Activated CD8-positive, alpha-beta memory T cell treated with anti-CD3 and anti-CD28 coated beads, Interleukin-2, amount 50 U/mL, for 4 hours (primary cell): ENCODE data around the gene PHB1.
A peak's percentile ranks its signal among the peaks of the same experiment; 100 is the strongest.
"Not testable (repeated sequence)": the region's sequence is repeated elsewhere in the genome, so short reads cannot be mapped to it uniquely, and the experiment has no call there.

Experiments used
- DNase-seq: peaks from one replicate; pipeline ENCODE4 v3.0.0-alpha.2; 2020

The PHB1 gene

DNA sequence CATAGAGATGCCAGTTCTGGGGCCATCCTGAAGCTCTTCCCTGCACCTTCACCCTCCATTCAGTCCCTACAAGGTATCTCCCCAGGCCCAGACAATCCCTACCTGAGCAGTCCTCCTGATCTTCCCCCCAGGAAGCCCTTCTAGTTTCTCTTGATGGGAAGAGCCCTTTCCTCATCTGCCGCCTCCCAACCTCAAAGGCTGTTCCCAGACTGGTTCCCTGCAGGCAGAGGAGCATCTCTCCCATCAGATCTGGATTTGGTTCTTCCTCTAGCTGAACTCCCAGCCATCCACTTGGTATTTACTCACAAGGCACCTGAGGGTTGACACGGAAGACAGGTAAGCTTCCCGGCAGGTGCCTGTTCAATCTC lies 24.6 kb upstream of the PHB1 start:
- no peak for DNase-seq

GRCh38 chr17:49438436-49439278 lies 24.0 kb upstream of the PHB1 start:
- no peak for DNase-seq

GRCh38 chr17:49437696-49438435 lies 23.2 kb upstream of the PHB1 start:
- DNase-seq: no peak

GRCh38 chr17:49436174-49436573 lies 21.5 kb upstream of the PHB1 start:
- no peak for DNase-seq

- DNase-seq: no peak
Observed at GRCh38 chr17:49435671-49436029, 21.0 kb upstream of the PHB1 start.

DNA sequence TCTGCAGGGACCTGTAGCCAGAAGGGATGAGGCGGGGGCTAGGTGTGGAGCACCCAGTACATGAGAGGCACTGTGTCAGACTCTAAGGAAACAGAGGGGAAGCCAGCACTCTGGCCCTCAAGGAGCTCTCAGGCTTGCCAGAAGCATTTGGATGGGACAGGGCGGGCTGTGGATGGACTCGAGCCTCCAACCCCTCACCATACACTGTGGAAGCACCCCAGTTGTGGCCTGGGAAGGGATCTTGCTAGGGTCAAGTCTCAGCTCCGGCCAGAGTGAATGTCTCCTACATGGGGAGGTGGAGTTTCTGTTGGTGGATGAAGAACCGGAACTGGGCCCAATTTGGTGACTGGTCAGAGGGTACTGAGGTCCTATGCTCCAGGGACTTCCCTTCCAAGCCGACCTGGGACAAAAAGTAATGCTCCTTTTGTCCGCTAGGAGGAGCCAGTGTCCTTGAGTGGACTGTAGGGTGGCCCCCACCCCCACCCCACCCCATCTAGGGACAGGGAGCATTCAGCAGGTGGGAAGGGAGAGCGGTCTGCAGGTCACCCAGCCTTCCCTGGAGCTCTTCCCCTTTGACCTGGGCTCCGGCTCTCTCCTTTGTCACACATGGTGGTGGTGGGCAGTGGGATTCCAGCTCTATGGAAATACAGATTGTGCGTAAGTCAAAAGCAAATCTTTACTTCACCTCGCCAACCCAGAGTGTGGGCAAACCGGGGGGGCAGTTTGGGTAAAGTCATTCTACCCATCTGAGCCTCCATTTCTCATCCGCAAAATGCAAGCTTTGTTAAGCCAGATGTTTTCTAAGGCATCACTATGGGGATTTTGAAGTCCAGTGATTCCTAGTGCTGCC lies 20.4 kb upstream of the PHB1 start:
- DNase-seq: peak; percentile 40

DNA sequence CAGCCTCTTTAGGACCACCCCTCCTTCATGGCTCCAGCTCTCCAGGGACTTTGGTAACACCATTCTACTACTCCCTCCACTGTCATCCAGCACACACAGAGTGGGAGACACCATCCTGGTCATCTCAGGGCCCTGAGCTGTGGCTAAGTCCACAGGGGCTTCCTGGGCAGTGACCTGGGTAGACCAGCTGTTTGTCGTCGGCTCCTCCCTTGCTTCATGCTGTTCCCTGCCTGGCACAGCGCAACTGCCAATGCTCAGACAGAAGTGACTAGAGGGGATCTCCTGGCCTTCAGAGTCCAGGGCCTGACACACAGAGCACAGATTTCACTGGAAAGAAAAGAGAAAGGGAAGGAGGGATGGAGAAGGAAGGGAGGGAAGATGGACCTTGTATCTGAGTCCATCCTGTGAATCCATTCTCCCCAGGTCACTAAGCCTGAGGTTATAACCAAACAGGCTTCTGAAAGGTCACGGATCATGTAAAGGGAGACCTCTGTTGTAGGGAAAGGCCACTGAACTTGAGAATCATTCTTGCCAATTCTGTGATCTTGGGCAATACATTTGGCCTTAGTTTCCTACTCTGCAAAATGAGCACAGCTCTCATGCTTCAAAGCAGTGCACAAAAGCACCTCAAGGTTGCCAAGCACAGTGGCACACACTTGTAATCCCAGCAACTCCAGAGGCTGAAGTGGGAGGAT lies 18.5 kb upstream of the PHB1 start:
- no peak for DNase-seq

DNA sequence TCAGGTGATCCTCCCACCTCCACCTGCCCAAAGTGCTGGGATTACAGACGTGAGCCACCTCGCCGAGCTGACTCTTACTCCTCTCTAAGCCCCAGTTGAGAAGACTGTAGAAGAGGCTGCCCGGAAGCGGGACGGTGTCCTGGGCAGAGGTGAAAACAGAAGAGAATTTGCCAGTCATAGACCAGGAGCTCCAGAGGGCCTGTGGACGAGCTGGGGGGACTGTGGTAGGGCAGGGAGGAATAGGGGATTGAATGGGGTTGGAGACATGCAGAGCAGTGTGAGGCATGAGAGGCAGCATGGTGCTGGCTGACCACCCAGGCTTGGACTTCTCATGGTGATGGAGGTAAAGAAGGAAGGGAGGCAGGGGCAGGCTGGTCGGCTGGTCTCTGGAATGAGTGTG lies 17.1 kb upstream of the PHB1 start:
- no peak for DNase-seq

GRCh38 chr17:49425004-49425286 lies 10.3 kb upstream of the PHB1 start:
- no peak for DNase-seq

- DNase-seq: not testable (repeated sequence)
Observed at GRCh38 chr17:49424276-49425003, 9.8 kb upstream of the PHB1 start.

DNA sequence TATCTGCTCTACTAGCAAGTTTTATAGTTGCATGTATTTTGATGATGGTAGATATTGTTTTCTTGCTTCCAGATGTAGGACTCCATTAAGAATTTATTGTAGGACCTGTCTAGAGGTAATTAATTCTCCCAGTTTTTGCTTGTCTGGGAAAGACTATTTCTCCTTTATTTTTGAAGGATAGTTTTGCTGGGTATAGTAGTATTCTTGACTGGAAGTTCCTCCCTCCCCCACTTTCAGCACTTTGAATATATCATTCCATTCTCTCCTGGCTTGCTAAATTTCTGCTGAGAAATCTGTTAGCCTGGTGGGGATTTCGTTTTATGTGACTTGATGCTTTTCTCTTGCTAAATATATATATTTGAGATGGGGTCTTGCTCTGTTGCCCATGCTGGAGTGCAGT lies 8.0 kb upstream of the PHB1 start:
- DNase-seq: no peak

GRCh38 chr17:49419761-49420160 lies 5.1 kb upstream of the PHB1 start:
- DNase-seq: not testable (repeated sequence)

DNA sequence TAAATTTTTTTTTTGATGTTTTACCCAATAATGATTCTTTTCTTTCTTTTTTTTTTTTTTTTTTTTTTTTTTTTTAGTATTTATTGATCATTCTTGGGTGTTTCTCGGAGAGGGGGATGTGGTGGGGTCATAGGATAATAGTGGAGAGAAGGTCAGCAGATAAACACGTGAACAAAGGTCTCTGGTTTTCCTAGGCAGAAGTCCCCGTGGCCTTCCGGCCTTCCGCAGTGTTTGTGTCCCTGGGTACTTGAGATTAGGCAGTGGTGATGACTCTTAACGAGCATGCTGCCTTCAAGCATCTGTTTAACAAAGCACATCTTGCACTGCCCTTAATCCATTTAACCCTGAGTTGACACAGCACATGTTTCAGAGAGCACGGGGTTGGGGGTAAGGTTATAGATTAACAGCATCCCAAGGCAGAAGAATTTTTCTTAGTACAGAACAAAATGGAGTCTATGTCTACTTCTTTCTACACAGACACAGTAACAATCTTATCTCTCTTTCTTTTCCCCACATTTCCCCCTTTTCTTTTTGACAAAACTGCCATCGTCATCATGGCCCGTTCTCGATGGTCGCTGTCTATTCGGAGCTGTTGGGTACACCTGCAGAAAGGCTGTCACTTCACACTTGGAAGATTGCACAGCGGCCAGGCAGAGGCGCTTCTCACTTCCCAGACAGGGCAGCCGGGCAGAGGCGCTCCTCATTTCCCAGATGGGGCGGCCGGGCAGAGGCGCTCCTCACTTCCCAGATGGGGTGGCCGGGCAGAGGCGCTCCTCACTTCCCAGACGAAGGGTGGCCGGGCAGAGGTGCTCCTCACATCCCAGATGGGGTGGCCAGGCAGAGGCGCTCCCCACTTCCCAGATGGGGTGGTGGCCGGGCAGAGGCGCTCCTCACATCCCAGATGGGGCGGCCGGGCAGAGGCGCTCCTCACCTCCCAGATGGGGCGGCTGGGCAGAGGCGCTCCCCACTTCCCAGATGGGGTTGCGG lies 4.4 kb upstream of the PHB1 start:
- DNase-seq: not testable (repeated sequence)

DNA sequence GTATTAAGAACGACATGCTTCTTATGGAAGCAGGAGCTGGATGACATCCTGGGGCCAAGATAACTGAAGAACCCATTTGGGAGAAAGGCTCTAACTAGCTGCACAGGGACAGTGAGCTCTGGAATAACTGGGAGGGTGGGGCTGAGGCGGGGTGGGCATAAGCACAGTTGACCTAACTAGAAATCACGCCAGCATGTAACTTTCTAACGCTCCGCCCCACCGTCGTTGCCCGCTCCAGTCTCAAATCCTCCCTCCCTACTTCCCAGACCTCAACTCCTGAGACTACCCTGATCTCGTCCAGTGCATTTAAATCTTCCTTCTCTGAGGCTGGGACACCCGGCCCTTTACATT lies 436 bp downstream of the PHB1 start:
- DNase-seq: no peak

- no peak for DNase-seq
Observed at GRCh38 chr17:49409066-49409465, 5.6 kb downstream of the PHB1 start.

DNA sequence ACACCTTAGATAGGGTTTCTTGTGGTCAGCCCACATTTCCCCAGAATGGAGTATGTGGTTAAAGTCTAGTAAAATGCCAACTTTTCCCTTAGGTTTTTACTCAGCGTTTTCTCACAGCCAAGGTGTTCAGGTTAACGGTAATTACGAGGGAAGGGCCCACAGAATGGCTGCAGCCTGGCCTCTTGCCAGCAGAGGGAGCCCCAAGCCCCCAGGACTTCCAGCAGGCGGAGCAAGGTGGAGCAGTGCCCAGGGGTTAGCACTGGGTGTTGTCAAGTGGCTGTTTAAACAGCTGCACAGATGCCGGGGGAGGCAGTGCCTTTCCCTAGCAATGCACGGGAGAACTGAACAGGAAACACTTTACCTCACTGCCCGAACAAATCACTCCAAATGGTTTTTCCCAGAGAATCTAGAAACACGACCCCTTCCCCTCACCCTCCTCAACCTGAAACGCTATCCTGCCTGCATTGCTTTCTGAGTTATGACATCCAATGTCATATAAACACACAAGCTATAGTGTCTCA lies 6.6 kb downstream of the PHB1 start:
- DNase-seq: peak; percentile 85

- DNase-seq: no peak
Observed at GRCh38 chr17:49407086-49407485, 7.6 kb downstream of the PHB1 start.

DNA sequence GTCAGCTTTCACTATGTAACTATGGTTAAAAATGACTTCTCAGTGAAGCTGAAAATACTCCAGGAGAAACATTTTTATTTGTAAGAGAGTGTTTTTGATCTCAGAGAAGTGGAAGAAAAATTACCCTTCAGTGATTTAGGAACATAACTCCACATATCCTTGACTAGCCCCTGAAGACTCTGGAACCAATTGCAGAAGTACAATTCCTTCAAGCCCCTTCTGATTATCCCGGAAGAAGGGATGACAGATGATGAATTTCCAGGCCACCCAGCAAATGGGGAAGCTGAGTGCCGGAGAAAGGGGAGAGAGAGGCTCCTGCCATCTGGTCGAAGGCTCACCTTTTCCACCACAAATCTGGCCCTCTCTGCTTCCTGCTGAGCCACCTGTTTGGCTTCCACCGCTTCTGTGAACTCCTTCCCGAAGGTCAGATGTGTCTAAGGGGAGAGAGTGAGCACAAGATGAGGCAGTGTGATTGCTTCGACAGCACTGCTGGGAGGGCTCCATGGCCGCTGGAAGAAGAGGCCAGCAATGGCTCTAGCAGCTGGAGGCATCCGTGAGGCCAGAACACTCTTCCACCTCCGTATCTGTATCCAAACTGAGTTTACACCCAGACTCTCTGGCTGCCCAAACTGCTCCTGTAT lies 8.1 kb downstream of the PHB1 start:
- no peak for DNase-seq

- no peak for DNase-seq
Observed at GRCh38 chr17:49404906-49405305, 9.8 kb downstream of the PHB1 start.

DNA sequence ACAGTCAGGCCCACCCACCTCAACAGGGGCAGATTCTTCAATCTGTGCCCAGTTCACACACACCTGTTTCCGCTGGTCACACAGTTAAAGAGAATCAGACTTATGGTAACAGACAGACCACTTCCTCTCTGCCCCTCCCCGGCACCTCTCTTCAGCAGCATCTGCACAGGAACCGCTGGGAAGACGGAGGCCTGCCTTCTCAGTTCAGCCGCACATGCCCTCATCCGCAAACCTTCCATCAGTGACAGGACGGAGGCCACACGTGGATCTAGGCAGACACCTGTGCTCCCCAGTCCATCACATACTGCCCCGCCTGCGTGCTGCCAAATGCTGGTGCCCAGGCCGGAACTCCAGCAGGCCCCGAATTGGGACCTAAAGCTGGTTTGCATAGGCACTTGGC lies 10.3 kb downstream of the PHB1 start:
- DNase-seq: no peak
